Caki2 (cell line): ENCODE measurements around the gene SYF2. TPM values are rescaled to one million over a fixed set of nuclear protein-coding genes. Genes with fewer than 3 reads are reported as not detected.
"Not testable (repeated sequence)": the region's sequence is repeated elsewhere in the genome, so short reads cannot be mapped to it uniquely, and the experiment has no call there.

Source experiments
- DNase-seq: peaks from one replicate; pipeline ENCODE4 v3.0.0-alpha.2; 2015; ENCODE audit warnings: low read depth
- in situ Hi-C: cut with HindIII; loops from 2 replicates; pipeline ENCODE4 v1.10.0; 2016; ENCODE audit warnings: low sequenced_read_pairs, low pct_unique_long_range_greater_than_20kb, mixed read lengths
- total RNA-seq: library from RNA; depleted of rRNA; stranded (reverse); fragments of >200 nt; shearing (Covaris generic); gene quantifications from 2 replicates; pipeline ENCODE4 v1.2.3, GENCODE V29; 2014; ENCODE audit warnings: low replicate concordance; rRNA removed

Gene SYF2
- total RNA-seq: 36.4 and 59.2 TPM in 2 replicates

DNA sequence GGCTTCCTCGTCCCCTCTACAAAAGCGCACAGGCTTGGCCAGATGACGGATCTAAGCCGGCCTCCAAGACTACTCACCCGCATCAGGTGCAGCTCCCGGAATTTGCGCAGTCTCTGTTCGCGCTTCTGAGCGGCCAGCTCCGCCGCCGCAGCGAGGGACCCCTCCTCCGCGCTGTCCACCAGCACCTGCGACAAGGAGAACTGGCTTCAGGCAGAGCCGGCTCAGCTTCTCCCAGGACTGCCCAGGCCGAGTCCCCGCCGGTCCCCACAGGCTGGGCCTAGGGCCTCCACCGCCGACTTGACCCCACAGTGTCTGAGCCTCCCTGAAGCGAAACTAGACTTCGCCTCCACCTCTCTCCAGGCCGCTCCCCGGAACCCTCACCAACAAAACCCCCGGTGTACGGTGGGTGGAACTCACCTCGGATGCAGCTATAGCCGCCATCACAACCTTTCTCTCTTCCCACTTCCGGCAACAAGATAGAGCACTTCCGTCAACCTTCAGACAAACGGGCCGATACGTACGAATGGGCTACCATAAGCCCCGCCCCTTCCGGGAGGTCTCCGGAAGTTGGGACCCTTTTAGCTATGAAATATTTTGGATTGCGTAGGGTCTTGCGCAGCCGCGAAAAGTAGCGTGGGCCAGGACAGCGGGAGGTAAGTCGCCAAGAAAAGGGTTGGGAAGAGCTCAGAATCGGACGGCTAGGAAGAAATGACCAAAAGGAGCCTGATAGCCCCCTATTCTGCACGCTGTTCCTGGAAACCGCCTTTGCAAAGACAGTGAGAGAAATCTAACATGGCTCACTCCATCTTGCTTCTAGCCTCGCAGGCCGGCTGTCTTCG is at the start of gene SYF2:
Gene SYF2 (minus strand): TSS at position 476 of the 839 bp plus-strand sequence. CDS start 35 bp downstream, at position 441.
- peak; percentile 89 for DNase-seq
- in situ Hi-C loops: no loop called here

DNA sequence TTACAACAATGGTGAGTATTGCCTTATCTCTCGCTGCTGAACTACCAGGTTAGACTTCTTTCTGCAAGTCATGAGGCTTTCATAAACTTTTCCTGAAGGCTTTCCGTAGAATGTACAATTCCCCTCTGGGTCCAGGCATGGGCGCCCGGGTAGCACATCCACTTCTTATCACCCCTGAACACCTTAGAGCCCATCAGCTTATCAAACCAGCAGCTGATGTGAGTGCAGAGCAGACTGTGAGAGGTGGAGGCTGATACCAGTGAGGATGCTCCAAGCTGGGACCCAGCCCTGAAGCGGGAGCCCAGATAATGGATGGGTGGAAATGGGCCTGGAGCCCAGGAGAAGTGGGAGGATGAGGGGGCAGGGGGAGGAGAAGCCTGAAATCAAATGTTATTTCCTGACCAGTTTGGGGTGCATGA is 47.4 kb upstream of the SYF2 start:
- DNase-seq, in situ Hi-C loops: not testable (repeated sequence)

DNA sequence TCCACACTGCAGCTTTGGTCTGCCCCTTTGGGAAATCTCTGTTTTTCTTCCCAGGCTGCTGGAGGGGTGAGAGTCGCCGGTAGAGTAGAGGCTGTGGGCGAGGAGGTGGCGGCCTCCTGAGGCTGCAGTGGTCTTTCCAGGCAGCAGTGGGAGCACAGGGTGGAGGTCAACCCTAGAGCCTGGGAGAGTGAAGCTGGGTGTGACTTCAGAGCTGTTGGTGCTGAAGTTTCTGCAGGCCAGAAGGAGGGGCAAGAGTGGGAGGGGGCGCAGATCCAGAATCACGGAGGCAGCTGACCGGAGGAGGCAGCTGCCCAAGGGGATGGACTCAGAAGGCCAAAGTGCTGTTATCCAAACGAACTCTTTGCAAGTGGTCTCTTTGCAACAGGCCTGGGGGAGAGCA is 46.5 kb upstream of the SYF2 start:
- in situ Hi-C loops, DNase-seq: not testable (repeated sequence)

DNA sequence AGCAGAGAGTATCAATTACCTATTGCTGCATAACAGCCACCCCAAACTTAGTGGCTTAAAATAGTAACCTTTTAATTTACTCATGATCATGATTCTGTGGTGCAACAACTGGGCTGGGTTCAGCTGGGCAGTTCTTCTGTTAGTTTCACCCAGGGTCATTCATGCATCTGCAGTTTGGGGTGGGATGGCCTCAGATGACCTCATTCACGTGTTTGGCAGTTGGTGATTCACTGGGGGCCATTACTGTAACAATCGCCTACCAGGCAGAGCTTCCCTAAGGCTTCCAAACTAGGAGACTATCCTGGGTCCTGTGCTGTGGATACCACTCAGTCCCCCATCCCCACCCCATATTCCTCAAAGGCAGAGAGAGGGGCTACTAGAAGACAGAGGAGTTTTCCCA is 46.1 kb upstream of the SYF2 start:
- DNase-seq, in situ Hi-C loops: not testable (repeated sequence)

DNA sequence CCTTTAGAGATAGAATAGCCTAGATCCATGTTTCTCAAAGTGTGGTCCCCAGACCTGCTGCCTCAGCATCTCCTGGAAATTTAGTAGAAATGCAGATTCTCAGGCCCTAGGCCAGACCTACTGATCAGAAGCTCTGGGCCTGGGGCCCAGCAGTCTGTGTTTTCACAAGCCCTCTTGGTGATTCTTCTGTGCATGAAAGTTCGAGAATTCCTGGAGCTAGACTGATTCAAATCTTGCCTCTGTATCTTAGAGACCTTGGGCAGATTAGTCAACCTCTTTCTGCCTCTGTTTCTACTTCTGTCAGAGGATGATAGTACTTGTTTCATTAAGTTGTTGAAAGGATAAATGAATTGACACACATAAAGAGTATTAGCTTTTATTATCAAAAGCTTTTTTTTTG is 45.0 kb upstream of the SYF2 start:
- in situ Hi-C loops, DNase-seq: not testable (repeated sequence)

DNA sequence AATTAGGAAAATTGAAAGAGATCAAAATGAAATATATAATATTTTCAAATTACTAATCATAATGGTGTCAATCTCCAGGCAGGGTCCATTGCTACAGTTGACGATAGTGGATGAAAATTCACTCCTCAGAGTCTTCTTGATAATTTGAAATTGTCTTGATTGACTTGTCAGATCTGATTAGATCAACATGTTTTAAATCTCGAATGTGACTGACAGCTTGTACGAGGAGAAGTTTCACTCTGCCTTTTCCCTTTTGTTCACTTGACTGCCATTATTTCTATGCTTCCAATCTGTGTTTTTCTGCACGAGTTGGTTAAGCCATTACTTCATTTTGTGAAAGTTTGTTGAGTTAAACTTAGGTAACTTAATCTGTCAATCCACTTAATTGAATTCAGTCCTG is 43.3 kb upstream of the SYF2 start:
- DNase-seq, in situ Hi-C loops: not testable (repeated sequence)

DNA sequence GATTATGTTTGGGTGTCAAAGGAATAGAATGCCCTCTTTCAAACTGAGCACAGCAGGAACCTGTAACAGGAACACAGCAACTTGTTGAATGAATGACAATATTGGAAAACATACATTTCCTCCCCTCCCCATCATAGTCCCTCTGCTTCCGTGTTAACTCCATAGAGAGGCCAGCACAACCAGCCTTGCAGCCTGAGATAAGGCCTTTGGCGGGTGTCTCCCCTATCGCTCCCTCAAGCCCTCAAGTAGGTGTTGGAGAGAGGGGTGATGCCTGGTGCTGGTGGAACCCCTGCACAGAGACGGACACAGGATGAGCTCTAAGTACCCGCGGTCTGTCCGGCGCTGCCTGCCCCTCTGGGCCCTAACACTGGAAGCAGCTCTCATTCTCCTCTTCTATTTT is 39.9 kb upstream of the SYF2 start, which contains the start of gene RHD:
Gene RHD (plus strand): TSS at position 272 of the 400 bp plus-strand sequence. CDS start 39 bp downstream, at position 311.
- in situ Hi-C loops, DNase-seq: not testable (repeated sequence)

DNA sequence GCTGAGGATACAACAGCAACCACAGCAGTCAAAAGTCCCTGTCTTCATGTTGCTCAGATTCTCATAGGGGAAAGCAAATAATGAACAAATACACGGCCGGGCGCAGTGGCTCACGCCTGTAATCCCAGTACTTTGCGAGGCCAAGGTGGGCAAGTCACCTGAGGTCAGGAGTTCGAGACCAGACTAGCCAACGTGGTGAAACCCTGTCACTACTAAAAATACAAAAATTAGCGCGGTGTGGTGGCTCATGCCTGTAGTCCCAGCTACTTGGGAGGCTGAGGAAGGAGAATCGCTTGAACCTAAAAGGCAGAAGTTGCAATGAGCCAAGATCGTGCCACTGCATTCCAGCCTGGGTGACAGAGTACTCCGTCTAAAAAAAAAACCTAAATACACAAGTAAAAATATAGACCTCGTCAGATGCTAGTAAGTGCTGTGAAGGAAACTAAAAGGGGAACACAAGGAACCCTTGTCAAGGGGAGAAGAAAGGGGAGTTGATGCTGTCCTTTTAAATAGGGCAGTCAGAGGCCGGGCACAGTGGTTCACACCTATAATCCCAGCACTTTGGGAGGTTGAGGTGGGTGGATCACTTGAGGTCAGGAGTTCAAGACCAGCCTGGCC is 36.0 kb upstream of the SYF2 start:
- in situ Hi-C loops, DNase-seq: not testable (repeated sequence)

DNA sequence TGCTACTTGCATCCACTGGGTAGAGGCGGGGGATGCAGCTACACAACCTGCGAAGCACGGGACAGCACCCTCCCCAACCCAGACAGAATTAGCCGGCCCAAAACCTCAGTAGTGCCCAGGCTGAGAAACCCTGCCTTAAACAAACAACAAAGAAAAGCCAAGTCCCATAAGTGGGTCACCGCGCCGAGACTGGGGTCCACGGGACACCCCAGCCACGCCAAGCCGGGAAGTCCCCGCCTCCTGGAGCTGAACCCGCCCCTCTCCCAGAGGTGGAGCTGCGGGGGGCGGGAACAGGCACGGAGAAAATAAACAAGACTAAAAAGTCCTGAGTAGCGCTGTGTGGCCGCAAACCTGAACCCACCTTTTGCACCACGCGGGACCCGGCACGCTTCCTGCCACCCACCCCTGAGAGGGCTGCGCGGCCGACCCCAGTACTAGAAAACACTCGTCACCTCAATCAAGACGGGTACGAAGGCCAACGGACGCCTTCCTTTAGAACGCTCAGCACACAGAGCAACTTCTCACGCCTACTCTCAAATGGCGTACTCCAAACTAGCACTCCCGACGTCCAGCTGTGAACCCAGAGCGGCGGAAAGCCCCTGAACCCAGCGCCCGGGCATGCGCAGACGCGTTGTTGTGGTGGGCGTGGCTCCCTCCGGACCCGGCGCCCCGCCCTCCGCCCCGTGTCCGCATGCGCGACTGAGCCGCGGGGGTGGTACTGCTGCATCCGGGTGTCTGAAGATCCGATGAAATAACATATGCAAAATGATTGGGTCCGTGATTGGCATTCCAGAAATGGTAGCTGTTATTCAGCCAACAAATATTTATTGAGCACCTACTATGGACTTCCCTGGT is 35.2 kb upstream of the SYF2 start:
- DNase-seq, in situ Hi-C loops: not testable (repeated sequence)

DNA sequence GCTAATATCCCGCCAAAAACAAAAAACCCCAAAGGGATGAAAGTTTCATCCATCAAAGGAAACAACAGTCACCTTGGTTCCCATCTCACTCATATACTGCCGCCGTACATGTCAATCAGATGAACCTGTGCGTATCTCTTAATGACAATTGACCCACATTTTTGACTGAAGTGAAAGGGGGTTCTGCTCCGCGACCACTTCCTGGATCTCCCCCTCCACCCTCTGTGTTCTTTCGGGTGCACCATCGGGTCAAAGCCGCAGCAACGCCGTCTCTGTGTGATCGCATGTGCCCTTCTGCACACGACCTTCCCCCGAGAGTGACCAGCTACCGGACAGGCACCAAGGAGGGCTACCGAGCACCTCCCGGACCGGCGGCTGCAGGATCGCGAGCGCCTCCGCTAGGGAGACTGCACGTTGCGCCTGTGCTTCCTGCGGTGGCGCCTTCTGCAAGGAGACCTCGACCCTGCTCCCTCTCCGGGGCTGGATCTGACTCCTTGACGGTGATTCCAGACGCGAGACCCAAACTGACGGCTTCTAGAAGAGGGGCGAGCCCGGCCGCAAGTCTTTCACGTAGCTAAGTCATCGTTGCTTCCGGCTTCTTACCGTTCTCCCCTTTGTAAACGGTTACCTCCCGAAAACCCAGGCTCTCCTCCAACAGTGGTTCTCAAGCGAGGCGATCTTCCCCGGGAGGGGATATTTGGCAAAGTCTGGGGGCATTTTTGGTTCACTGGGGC is 34.4 kb upstream of the SYF2 start:
- DNase-seq, in situ Hi-C loops: not testable (repeated sequence)

DNA sequence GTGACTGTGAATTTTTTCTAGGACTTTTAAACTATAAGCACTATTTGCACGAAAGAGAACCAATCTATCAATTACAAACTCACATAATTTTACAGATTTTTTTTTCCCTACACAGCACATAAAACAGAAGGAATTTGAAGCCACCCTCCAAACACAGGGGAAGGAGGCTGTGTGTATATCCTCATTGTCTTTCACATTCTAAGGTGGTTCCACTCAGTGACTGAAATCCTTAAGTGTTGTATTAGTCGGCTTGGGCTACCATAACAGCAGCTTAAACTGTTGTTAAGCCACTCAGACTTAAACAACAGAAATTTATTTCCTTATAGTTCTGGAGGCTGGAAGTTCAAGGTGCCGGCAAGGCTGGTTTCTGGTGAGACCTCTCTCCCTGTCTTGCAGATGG is 28.0 kb upstream of the SYF2 start:
- DNase-seq, in situ Hi-C loops: not testable (repeated sequence)

DNA sequence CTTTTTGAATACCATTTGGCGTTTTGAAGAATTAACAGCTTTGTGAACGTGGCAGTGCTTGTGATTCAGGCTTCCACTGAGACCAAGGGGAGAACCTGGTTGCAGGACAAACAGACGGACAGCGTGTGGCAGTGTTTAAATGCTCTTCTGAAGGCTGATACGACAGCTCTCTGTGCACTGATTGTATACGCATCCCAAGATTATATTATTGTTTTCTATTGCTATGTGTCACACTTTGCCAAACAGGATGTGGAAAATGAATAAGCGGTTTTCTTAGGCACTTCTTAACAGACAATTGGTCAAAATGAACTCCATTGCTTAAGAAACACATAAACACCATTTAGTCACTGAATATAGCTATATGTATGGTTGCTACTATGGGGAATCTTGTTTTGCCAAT is 27.5 kb upstream of the SYF2 start:
- in situ Hi-C loops: not testable (repeated sequence)

DNA sequence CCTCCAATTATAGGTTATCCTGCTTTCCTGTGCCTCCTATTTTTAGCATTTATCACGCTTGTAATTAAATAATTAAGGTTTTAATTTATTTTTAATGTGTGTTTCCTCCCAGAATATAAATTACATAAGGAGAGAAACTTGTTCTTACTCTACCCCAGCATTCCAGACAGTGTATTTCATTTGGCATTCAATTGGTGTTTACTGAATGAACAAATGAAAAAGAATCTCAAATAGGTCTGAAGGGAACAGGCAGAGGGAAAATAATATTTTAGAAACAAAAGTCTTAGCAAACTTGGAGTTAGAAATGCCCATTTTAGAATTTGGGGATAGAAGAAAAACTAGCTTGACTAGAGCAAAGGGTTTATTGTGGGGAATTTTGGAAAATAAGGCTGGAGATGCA is 24.9 kb upstream of the SYF2 start:
- DNase-seq: no peak
- in situ Hi-C loops: no loop called here

More for the DNA sequence above, 27.5 kb upstream of the SYF2 start:
- DNase-seq: not testable (repeated sequence)

DNA sequence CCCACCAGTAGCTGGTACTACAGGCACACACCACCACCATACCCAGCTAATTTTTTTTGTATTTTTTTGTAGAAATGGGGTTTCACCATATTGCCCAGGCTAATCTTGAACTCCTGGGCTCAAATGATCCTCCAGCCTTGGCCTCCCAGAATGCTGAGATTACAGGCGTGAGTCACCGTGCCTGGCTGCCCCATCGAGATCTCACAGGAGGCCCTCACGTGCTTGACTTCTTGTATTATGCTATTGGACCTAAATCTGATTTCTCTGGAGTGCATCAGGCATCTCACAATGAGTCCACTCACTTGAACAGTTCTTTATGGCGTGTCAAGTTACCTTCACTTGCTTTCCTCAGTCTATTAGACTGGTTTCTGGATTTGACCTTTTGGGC is 24.3 kb upstream of the SYF2 start:
- in situ Hi-C loops: no loop called here

DNA sequence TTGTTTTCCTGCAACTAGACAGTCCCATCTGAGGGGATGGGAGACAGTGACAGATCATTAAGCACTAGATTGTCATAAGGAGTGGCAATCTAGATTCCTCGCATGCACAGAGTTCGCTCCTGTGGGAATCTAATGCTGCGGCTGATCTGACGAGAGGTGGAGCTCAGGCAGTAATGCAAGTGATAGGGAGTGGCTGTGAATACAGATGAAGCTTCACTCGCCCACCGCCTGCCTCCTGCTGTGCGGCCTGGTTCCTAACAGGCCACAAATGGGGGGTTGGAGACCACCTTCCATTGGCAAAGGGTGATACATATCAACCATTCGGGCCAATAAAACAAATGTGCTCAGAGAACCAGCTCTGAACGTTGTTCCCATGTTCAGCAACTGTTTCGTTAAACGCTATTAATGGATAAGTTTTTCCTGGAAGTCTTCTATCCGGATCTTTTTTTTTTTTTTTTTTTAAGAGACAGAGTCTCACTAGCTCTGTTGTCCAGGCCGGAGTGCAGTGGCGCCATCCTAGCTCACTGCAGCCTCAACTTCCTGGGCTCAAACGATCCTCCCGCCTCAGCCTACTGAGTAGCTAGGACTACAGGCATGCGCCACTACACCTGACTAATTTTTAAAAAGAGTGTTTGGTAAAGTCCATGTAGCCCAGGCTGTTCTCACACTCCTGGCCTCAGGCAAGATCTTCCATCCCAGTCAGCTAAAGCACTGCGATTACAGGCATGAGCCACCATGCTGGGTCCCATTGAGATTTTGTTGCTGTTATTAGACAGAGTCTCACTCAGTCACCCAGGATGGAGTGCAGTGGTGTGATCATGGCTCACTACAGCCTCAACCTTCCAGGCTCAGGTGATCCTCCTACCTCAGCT is 23.6 kb upstream of the SYF2 start:
- in situ Hi-C loops: no loop called here
- peak; percentile 78 for DNase-seq

More for the DNA sequence above, 24.3 kb upstream of the SYF2 start:
- no peak for DNase-seq

DNA sequence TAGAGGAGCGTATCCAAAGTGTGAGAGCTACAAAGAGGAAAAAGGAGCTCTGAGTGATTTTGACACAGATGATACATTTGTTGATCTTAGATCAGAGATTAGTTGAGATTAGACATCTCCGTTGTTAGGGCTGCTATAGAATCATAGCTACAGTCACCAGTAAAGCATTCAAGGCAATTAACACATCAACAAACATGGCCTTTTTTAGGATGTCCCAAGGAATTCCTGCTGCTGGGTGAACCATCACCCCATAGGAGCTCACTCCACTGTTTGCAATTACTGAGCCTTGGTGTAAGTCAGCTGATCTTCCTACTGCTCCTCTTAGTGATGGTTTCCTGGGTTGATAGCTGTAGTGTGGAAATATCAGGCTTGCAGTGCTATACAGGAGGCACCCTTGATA is 21.6 kb upstream of the SYF2 start:
- in situ Hi-C loops: no loop called here
- DNase-seq: peak; percentile 92
